Stimulated activated CD8-positive, alpha-beta memory T cell treated with anti-CD3 and anti-CD28 coated beads, Interleukin-15, amount 100 ng/mL, for 48 hours (primary cell): Measurements from ENCODE around the gene MKRN2.

Experiments used
- DNase-seq, 2 donors: peaks; one replicate each; pipeline ENCODE4 v3.0.0-alpha.2; 2020; ENCODE audit warnings: low read depth in 2 of 2

The MKRN2 gene

DNA sequence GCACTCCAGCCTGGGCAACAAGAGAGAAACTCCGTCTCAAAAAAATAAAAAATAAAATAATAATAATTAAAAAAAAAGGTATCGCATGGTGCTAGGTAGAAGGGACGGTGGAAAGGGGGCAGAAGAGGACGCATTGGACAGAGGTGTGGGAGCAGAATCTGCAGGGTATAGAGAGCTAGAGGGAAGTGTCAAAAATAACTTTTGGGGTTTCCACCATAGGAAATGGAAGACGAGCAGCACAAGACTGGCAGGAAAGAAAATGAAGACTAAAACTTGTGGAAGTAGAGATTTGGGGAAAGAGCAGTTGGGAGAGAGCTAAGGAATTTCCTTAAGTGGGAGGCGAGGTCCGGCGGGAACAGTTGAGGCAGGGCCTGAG lies 585 bp upstream of the MKRN2 start:
- no peak for DNase-seq

DNA sequence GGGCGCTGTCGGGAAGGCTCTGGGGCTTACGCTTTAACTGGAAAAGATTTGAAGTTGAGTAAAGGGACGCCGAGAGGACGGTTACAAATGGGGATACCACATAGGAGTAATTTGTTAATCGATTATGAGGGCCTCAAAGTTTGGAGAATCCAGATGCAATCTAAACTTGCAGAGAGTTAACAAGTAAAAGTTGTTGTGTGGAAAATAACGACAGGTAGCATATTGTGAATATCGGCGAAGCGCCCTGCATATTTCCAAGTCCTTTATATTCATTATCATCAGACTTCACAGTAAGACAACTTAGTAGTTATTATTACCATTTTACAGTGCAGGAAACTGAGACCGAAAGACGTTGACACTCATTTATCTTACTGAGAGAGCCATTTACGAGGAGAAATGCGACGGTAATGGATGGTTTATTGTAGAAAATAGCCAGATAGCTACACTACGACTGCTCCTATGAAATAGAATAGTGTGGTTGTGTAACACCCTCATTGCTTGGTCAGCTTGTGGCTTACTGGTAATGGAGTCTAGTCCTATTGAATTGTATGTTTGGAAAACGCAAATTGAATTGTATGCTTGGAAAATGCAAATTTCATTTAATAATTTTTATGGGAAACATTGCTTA lies 700 bp downstream of the MKRN2 start:
- no peak for DNase-seq

- DNase-seq = no peak
These were observed 1.8 kb downstream of the MKRN2 start for GRCh38 chr3:12558706-12559105.

GRCh38 chr3:12559520-12559919 lies 2.6 kb downstream of the MKRN2 start:
- DNase-seq = no peak

DNA sequence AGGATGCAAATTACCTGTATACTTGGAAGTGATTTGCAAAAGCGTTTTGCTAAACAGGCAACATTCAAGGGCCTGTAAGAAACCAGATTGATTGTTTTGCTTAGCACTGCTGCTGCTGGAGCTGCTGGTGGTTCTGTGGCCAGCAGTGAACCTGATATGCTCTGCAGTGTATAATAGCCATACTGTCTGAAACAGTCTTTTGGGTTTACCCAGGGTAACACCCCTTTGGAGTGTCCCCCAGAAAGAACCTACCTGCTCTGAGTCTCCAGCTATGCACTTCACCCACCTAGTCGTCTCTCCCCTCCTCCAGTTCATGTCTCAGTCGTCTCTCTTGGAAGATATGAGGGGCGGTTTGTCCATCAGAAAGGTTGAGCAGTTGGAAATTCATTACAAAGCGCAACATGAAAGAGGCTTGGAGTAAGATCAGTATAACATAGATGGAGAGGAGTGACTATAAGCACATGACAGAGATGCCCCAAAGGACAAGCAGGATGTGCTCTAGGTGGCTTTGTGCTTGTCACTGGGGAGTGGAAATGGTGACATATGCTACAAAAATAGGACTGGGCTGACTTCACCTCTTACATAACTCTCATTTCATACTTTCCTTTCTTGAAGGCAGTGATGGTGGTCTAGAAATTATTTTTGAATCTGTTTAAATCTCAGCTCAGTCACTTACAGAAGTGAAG lies 3.8 kb downstream of the MKRN2 start:
- no peak for DNase-seq

GRCh38 chr3:12561397-12561796 lies 4.5 kb downstream of the MKRN2 start:
- DNase-seq = no peak

DNA sequence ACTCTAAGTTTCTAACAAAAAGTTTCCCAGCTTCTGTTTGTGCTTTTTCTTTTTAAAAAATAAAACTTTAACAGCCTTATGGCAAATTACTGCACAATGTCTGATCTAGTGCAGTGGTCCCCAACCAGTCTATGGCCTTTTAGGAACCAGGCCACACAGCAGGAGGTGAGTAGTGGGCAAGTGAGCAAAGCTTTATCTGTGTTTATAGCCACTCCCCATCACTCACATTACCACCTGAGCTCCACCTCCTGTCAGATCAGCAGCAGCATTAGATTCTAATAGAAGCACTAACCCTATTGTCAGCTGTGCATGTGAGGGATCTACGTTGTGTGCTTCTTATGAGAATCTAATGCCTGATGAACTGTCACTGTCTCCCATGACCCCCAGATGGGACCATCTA lies 5.6 kb downstream of the MKRN2 start:
- no peak for DNase-seq

- no peak for DNase-seq
These were observed 10.1 kb downstream of the MKRN2 start for GRCh38 chr3:12566976-12567375.

- DNase-seq = no peak
These were observed 11.9 kb downstream of the MKRN2 start for GRCh38 chr3:12568747-12569146.

GRCh38 chr3:12569836-12570235 lies 12.9 kb downstream of the MKRN2 start:
- DNase-seq = no peak

DNA sequence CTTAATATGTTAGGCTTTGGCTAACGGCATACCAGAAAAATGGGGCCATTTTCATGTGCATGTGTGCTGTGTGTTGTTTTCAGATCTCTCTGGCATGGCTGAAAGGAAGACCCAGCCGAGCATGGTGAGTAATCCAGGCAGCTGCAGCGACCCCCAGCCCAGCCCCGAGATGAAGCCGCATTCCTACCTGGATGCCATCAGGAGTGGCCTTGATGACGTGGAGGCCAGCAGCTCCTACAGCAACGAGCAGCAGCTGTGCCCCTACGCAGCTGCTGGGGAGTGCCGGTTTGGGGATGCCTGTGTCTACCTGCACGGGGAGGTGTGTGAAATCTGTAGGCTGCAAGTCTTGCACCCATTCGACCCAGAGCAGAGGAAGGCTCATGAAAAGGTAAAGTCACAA lies 15.1 kb downstream of the MKRN2 start:
- no peak for DNase-seq

DNA sequence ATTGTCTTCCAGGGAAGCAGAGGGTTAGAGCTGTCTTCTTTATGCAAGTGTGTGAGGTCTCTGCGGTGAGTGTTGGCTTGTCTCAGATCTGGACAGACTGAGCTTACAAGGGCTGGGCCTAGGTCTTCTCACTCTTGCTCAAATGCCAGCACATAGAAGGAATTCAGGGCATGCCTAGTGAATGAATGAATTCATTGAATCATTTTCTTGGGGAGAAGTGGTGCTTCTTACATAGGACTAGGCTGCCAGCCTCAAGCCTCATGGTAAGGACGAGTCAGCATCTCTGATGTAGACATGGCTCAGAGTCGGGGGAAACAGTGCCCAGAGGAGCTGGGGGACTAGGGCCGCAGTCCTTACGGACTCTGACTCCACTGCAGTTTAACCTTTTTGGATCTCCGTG lies 17.2 kb downstream of the MKRN2 start:
- DNase-seq = no peak

DNA sequence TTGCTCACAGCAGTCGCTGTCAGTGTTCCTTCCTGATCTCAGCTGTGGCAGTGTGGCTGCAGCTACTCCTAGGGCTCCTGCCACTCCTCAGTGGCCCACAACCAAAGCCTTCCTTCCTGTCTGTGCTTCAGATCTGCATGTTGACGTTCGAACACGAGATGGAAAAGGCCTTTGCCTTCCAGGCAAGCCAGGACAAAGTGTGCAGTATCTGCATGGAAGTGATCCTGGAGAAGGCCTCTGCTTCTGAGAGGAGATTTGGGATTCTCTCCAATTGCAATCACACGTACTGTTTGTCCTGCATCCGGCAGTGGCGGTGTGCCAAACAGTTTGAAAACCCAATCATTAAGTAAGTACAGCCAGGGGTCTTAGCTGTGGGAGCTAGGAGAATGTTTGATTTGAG lies 17.8 kb downstream of the MKRN2 start:
- no peak for DNase-seq

GRCh38 chr3:12577379-12577778 lies 20.5 kb downstream of the MKRN2 start:
- no peak for DNase-seq

DNA sequence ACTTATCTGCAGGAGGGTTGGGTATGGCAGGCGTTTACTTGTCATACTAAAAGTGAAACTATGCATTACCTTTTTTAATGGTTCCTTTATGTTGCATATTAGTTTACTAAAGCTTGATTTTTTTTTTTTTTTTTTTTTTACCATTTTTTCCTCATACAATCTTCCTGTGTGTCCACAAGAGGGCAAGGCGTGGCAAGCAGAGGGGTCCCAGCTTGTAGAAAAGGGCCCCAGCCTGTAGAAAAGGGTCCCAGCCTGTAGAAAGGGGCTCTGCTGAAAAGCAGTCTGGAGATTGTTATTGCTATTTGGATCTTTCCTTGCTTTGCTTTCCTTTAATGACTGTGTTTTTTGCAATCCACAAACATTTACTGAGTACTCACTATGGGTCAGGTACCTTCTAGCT lies 21.9 kb downstream of the MKRN2 start:
- DNase-seq = no peak

DNA sequence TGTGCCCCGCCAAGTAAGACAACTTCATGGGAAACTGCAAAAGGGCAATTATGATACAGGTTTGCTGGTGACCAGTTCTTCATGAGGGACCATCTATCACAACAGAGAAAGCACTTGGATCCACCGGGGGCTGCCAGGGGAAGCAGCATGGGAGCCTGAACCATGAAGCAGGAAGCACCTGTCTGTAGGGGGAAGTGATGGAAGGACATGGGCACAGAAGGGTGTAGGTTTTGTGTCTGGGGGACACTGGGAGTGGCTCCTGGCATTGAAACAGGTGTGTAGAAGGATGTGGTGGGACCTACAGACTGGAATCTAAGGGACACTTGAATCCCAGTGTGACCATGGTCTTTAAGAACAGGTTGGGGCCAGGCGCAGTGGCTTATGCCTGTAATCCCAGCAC lies 22.6 kb downstream of the MKRN2 start:
- DNase-seq = no peak

- DNase-seq = no peak
These were observed 23.0 kb downstream of the MKRN2 start for GRCh38 chr3:12579905-12580304.

DNA sequence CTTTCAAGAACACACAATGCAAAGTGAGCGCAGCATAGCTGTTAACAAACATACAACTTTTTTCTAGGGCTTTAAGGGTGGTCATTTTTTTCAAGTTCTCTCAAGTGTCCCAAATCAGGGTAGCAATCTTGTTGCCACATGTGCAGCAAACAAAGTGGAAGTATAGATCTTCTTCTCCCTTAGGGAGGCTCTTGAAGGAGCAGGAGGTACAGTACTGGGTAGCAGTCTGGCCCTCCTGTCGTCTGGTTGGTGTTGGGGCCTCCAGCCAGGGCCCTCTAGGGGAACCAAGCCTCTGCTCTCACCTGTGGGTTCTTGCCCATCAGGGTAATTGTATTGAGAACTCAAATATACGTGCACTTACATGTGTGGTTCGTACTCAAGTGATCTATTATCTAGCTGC lies 25.8 kb downstream of the MKRN2 start:
- no peak for DNase-seq

- no peak for DNase-seq
These were observed 26.4 kb downstream of the MKRN2 start for GRCh38 chr3:12583280-12583679.

DNA sequence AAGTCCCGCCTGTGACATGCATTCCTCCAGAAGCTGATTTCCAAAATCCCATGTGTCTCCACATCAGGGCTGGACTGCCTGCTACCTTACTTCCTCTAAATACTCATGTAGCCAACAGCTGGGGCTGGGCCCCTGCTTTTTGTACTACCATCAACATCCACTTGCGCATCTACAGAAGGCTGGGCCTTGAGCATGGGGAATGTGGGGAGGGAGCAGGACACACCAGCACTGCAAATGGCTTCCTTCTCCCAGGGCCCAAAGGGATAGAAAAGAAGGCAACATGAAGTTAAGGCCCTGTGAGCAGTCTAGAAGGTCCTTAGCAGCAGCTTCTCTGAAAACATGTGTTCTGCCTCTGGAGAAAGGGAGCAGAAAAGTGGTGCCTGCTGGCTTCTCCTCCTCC lies 27.2 kb downstream of the MKRN2 start:
- no peak for DNase-seq

DNA sequence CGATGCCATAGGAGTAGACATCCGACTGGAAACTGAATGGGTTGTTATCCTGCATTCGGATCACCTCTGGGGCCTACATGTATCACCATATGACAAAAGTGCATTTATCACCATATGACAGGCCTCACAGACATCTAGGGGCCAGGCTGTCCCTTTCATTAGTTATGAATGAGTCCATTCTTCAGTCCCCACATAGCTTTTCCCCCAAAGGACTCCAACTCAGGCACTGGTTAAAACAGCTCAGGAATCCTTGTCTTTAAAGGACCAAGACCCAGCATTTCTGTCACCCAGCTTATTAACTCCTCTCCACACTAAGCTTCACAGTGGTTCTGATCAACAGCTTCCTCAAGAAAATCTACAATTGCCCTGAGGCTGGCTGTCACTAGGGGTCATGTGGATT lies 28.3 kb downstream of the MKRN2 start:
- DNase-seq = no peak

GRCh38 chr3:12585970-12586369 lies 29.1 kb downstream of the MKRN2 start:
- DNase-seq = no peak

DNA sequence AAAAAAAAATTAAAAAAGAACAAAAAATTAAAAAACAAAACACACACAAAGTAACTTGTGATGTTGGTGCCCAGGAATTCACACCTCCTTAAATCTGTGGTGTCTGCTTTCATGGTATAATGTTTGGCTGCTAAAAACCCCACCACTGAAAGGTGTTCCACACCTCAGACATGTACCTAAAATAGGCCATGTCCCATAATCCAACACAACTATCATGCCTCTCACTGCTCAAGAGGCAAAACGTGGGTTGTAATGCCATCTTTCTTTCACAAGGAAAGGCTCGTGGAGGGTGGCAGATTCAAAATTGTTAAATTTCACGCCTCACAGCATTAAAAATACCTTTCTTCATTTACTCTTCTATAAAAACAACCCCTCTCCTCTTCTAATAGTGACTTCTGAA lies 29.5 kb downstream of the MKRN2 start:
- no peak for DNase-seq
